Breast epithelium (tissue), 3 donors: Measurements from ENCODE around the gene MTHFD2L.

ENCODE experiments used
- POLR2A ChIP-seq: fragments of 450-650 bp; IDR thresholded peaks from one replicate; pipeline ENCODE4 v1.6.1; 2016; ENCODE audit warnings: antibody characterized with exemption, mild to moderate bottlenecking, moderate library complexity
- TF ChIP-seq, protein P1 (sequence below), 3 donors: fragments of 450-650 bp; IDR thresholded peaks; one replicate each; pipeline ENCODE4 v1.5.1; 2016 to 2017; ENCODE audit warnings: antibody characterized with exemption in 3 of 3, mild to moderate bottlenecking in 3 of 3, moderate library complexity in 3 of 3

DNA sequence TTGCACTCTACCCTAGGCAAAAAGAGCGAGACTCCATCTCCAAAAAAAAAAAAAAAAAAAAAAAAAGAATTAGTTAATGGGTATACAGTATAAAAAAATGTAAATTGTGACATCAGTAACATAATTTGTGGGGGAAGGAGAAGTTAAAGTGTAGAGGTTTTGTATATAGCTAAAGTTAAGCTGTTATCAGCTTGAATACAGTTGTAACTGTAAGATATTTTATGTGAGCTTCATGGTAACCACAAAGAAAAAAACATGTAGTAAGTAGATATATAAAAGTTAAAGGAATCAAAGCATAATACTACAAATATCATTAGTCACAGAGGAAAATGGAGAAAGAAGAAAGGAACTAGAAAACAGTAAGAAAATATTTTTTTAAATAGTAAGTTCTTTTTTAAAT is 97.2 kb downstream of the MTHFD2L start:
- no peak for TF ChIP-seq POLR2A
- TF ChIP-seq, protein P1, sequence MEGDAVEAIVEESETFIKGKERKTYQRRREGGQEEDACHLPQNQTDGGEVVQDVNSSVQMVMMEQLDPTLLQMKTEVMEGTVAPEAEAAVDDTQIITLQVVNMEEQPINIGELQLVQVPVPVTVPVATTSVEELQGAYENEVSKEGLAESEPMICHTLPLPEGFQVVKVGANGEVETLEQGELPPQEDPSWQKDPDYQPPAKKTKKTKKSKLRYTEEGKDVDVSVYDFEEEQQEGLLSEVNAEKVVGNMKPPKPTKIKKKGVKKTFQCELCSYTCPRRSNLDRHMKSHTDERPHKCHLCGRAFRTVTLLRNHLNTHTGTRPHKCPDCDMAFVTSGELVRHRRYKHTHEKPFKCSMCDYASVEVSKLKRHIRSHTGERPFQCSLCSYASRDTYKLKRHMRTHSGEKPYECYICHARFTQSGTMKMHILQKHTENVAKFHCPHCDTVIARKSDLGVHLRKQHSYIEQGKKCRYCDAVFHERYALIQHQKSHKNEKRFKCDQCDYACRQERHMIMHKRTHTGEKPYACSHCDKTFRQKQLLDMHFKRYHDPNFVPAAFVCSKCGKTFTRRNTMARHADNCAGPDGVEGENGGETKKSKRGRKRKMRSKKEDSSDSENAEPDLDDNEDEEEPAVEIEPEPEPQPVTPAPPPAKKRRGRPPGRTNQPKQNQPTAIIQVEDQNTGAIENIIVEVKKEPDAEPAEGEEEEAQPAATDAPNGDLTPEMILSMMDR (IDR thresholded peaks at IDR 0.05) = no peak
